WTC11 (cell line): ENCODE data around the gene RILP. TPM values are rescaled to one million over a fixed set of nuclear protein-coding genes. Genes with fewer than 3 reads are reported as not detected.

Experiments
- E2F4 ChIP-seq: sonication (generic); formaldehyde crosslinking; IDR thresholded peaks from 2 replicates; pipeline ENCODE4 v1.8.1; 2022; ENCODE audit warnings: low read depth, mild to moderate bottlenecking, moderate library complexity, missing genetic modification reagents, borderline replicate concordance
- EMX1 ChIP-seq: fragments of 250-450 bp; sonication (Bioruptor Pico); IDR thresholded peaks from 2 replicates; pipeline ENCODE4 v1.8.0; 2021; ENCODE audit warnings: mild to moderate bottlenecking
- ETV6 ChIP-seq: sonication (generic); formaldehyde crosslinking; IDR thresholded peaks from 2 replicates; pipeline ENCODE4 v1.8.1; 2022; ENCODE audit warnings: mild to moderate bottlenecking, missing genetic modification reagents
- FOXJ3 ChIP-seq: sonication (generic); formaldehyde crosslinking; IDR thresholded peaks from 2 replicates; pipeline ENCODE4 v1.9.0; 2021; ENCODE audit warnings: missing genetic modification reagents, mild to moderate bottlenecking, borderline replicate concordance
- FOXP4 ChIP-seq: sonication (generic); formaldehyde crosslinking; IDR thresholded peaks from 2 replicates; pipeline ENCODE4 v1.8.0; 2022; ENCODE audit warnings: mild to moderate bottlenecking, missing genetic modification reagents
- IRF2 ChIP-seq: sonication (generic); formaldehyde crosslinking; IDR thresholded peaks from 2 replicates; pipeline ENCODE4 v1.8.0; 2022; ENCODE audit warnings: low read depth, missing genetic modification reagents, borderline replicate concordance
- JUN ChIP-seq: sonication (generic); formaldehyde crosslinking; IDR thresholded peaks from 2 replicates; pipeline ENCODE4 v1.8.0; 2023; ENCODE audit warnings: mild to moderate bottlenecking, missing genetic modification reagents
- NFATC4 ChIP-seq: fragments of 250-450 bp; sonication (Bioruptor Pico); IDR thresholded peaks from 2 replicates; pipeline ENCODE4 v1.9.0; 2021; ENCODE audit warnings: mild to moderate bottlenecking
- PRRX2 ChIP-seq: fragments of 250-450 bp; sonication (Bioruptor Pico); IDR thresholded peaks from 2 replicates; pipeline ENCODE4 v1.8.0; 2021; ENCODE audit warnings: mild to moderate bottlenecking
- RORB ChIP-seq: fragments of 250-450 bp; sonication (Bioruptor Pico); IDR thresholded peaks from 2 replicates; pipeline ENCODE4 v1.9.0; 2021; ENCODE audit warnings: mild to moderate bottlenecking
- TCF7 ChIP-seq: sonication (generic); formaldehyde crosslinking; IDR thresholded peaks from 2 replicates; pipeline ENCODE4 v1.8.0; 2022; ENCODE audit warnings: mild to moderate bottlenecking, low read depth, missing genetic modification reagents, moderate library complexity
- USF1 ChIP-seq: sonication (generic); formaldehyde crosslinking; IDR thresholded peaks from 2 replicates; pipeline ENCODE4 v1.8.0; 2022; ENCODE audit warnings: mild to moderate bottlenecking, missing genetic modification reagents
- ZNF281 ChIP-seq: sonication (generic); formaldehyde crosslinking; IDR thresholded peaks from 2 replicates; pipeline ENCODE4 v1.8.0; 2023; ENCODE audit warnings: mild to moderate bottlenecking, missing genetic modification reagents
- ZNF416 ChIP-seq: fragments of 250-450 bp; sonication (Bioruptor Pico); IDR thresholded peaks from 2 replicates; pipeline ENCODE4 v1.9.0; 2021; ENCODE audit warnings: mild to moderate bottlenecking, inconsistent platforms
- ZNF425 ChIP-seq: fragments of 250-450 bp; sonication (Bioruptor Pico); conservative IDR thresholded peaks from 2 replicates; pipeline ENCODE4 v1.9.0; 2021; ENCODE audit warnings: mild to moderate bottlenecking
- total RNA-seq: library from RNA; stranded (reverse); gene quantifications from 3 replicates; pipeline ENCODE4 v1.2.3, GENCODE V29; 2021
- TF ChIP-seq, protein P1 (sequence below): sonication (generic); formaldehyde crosslinking; IDR thresholded peaks from 2 replicates; pipeline ENCODE4 v1.8.0; 2023; ENCODE audit warnings: missing genetic modification reagents, mild to moderate bottlenecking, borderline replicate concordance
- TF ChIP-seq, protein P2 (sequence below): sonication (generic); formaldehyde crosslinking; IDR thresholded peaks from 2 replicates; pipeline ENCODE4 v1.8.1; 2023; ENCODE audit warnings: mild to moderate bottlenecking, missing genetic modification reagents, borderline replicate concordance
- TF ChIP-seq, protein P3 (sequence below): fragments of 200-600 bp; IDR thresholded peaks from 2 replicates; pipeline ENCODE4 v1.8.0; 2022; ENCODE audit warnings: antibody characterized with exemption

RILP gene
- total RNA-seq, 1 experiment from 2014 or later = 11.7 TPM

GRCh38 chr17:1643293-1643998 is 6.2 kb downstream of the RILP start (continued):
- TF ChIP-seq E2F4 (no peak), NFATC4 (CRISPR knock-in tag) (no peak), IRF2 (CRISPR knock-in tag) (no peak), ZNF425 (no peak), EMX1 (no peak), USF1 (CRISPR knock-in tag) (no peak), PRRX2 (CRISPR knock-in tag) (no peak), JUN (CRISPR knock-in tag) (no peak), TCF7 (CRISPR knock-in tag) (no peak), ETV6 (CRISPR knock-in tag) (0 out of 2 replicates have a peak, but pooled peaks have one; percentile 27), RORB (CRISPR knock-in tag) (no peak), FOXJ3 (CRISPR knock-in tag) (no peak), ZNF416 (CRISPR knock-in tag) (0 out of 2 replicates have a peak, but pooled peaks have one; percentile 57), FOXP4 (peak; percentile 35; the same call in 1 of the 2 replicates), ZNF281 (no peak)
- TF ChIP-seq, protein P1, sequence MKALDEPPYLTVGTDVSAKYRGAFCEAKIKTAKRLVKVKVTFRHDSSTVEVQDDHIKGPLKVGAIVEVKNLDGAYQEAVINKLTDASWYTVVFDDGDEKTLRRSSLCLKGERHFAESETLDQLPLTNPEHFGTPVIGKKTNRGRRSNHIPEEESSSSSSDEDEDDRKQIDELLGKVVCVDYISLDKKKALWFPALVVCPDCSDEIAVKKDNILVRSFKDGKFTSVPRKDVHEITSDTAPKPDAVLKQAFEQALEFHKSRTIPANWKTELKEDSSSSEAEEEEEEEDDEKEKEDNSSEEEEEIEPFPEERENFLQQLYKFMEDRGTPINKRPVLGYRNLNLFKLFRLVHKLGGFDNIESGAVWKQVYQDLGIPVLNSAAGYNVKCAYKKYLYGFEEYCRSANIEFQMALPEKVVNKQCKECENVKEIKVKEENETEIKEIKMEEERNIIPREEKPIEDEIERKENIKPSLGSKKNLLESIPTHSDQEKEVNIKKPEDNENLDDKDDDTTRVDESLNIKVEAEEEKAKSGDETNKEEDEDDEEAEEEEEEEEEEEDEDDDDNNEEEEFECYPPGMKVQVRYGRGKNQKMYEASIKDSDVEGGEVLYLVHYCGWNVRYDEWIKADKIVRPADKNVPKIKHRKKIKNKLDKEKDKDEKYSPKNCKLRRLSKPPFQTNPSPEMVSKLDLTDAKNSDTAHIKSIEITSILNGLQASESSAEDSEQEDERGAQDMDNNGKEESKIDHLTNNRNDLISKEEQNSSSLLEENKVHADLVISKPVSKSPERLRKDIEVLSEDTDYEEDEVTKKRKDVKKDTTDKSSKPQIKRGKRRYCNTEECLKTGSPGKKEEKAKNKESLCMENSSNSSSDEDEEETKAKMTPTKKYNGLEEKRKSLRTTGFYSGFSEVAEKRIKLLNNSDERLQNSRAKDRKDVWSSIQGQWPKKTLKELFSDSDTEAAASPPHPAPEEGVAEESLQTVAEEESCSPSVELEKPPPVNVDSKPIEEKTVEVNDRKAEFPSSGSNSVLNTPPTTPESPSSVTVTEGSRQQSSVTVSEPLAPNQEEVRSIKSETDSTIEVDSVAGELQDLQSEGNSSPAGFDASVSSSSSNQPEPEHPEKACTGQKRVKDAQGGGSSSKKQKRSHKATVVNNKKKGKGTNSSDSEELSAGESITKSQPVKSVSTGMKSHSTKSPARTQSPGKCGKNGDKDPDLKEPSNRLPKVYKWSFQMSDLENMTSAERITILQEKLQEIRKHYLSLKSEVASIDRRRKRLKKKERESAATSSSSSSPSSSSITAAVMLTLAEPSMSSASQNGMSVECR = no peak
- TF ChIP-seq, protein P2, sequence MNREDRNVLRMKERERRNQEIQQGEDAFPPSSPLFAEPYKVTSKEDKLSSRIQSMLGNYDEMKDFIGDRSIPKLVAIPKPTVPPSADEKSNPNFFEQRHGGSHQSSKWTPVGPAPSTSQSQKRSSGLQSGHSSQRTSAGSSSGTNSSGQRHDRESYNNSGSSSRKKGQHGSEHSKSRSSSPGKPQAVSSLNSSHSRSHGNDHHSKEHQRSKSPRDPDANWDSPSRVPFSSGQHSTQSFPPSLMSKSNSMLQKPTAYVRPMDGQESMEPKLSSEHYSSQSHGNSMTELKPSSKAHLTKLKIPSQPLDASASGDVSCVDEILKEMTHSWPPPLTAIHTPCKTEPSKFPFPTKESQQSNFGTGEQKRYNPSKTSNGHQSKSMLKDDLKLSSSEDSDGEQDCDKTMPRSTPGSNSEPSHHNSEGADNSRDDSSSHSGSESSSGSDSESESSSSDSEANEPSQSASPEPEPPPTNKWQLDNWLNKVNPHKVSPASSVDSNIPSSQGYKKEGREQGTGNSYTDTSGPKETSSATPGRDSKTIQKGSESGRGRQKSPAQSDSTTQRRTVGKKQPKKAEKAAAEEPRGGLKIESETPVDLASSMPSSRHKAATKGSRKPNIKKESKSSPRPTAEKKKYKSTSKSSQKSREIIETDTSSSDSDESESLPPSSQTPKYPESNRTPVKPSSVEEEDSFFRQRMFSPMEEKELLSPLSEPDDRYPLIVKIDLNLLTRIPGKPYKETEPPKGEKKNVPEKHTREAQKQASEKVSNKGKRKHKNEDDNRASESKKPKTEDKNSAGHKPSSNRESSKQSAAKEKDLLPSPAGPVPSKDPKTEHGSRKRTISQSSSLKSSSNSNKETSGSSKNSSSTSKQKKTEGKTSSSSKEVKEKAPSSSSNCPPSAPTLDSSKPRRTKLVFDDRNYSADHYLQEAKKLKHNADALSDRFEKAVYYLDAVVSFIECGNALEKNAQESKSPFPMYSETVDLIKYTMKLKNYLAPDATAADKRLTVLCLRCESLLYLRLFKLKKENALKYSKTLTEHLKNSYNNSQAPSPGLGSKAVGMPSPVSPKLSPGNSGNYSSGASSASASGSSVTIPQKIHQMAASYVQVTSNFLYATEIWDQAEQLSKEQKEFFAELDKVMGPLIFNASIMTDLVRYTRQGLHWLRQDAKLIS (CRISPR knock-in tag) = no peak
- TF ChIP-seq, protein P3, sequence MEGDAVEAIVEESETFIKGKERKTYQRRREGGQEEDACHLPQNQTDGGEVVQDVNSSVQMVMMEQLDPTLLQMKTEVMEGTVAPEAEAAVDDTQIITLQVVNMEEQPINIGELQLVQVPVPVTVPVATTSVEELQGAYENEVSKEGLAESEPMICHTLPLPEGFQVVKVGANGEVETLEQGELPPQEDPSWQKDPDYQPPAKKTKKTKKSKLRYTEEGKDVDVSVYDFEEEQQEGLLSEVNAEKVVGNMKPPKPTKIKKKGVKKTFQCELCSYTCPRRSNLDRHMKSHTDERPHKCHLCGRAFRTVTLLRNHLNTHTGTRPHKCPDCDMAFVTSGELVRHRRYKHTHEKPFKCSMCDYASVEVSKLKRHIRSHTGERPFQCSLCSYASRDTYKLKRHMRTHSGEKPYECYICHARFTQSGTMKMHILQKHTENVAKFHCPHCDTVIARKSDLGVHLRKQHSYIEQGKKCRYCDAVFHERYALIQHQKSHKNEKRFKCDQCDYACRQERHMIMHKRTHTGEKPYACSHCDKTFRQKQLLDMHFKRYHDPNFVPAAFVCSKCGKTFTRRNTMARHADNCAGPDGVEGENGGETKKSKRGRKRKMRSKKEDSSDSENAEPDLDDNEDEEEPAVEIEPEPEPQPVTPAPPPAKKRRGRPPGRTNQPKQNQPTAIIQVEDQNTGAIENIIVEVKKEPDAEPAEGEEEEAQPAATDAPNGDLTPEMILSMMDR = no peak
